Liver (tissue), 3 donors: ENCODE measurements around the gene TUBA8.

Source experiments
- EGR1 ChIP-seq, 2 donors: IDR thresholded peaks; 2 replicates each; pipeline ENCODE4 v1.6.1; 2016 to 2018; ENCODE audit warnings: antibody characterized with exemption in 2 of 2, low read depth in 2 of 2
- HNF4A ChIP-seq, 2 donors: conservative IDR thresholded peaks; 2 replicates each; pipeline ENCODE4 v1.6.1; 2016; ENCODE audit warnings: antibody characterized with exemption in 2 of 2, mild to moderate bottlenecking in 2 of 2
- MAX ChIP-seq: IDR thresholded peaks from 2 replicates; pipeline ENCODE4 v1.6.1; 2016; ENCODE audit warnings: antibody characterized with exemption
- TAF1 ChIP-seq: conservative IDR thresholded peaks from 2 replicates; pipeline ENCODE4 v1.6.1; 2016; ENCODE audit warnings: antibody characterized with exemption, mild to moderate bottlenecking
- ZBTB33 ChIP-seq: IDR thresholded peaks from 2 replicates; pipeline ENCODE4 v1.6.1; 2016; ENCODE audit warnings: antibody characterized with exemption
- TF ChIP-seq, protein P1 (sequence below): fragments of 150-350 bp; IDR thresholded peaks from 2 replicates; pipeline ENCODE4 v1.5.1; 2017; ENCODE audit warnings: improper control_type of control experiment, low read depth, low read length; ENCODE audit not compliant: missing input control
- donor health status: healthy.
- donor health status: healthy.

GRCh38 chr22:18071968-18072310, 38.7 kb upstream of the TUBA8 start:
- TF ChIP-seq, protein P1, sequence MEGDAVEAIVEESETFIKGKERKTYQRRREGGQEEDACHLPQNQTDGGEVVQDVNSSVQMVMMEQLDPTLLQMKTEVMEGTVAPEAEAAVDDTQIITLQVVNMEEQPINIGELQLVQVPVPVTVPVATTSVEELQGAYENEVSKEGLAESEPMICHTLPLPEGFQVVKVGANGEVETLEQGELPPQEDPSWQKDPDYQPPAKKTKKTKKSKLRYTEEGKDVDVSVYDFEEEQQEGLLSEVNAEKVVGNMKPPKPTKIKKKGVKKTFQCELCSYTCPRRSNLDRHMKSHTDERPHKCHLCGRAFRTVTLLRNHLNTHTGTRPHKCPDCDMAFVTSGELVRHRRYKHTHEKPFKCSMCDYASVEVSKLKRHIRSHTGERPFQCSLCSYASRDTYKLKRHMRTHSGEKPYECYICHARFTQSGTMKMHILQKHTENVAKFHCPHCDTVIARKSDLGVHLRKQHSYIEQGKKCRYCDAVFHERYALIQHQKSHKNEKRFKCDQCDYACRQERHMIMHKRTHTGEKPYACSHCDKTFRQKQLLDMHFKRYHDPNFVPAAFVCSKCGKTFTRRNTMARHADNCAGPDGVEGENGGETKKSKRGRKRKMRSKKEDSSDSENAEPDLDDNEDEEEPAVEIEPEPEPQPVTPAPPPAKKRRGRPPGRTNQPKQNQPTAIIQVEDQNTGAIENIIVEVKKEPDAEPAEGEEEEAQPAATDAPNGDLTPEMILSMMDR: no peak
- no peak for TF ChIP-seq MAX
- TF ChIP-seq ZBTB33: no peak
- TF ChIP-seq EGR1 (IDR thresholded peaks at IDR 0.05; ENCODE audit: low read depth in 2 of 2): no peak
- no peak for TF ChIP-seq HNF4A (conservative IDR thresholded peaks at IDR 0.05)
- TF ChIP-seq TAF1: no peak
